Measurements from ENCODE around the gene APBA2.

APBA2 gene

GRCh38 chr15:28881170-28881569 is 4.6 kb upstream of the APBA2 start:
- Histone ChIP-seq H2BK12ac (ENCODE audit: low read length) (no peak overlapping the region), H3K36me3 (replicated peaks in 1 of 2; ENCODE audit: control insufficient read depth in 2 of 2, insufficient read depth in 2 of 2, low read length in 2 of 2) (no peaks in the 10 kb centered on the region), H2BK15ac (ENCODE audit: low read length) (no peak overlapping the region), H2AFZ (ENCODE audit: low read length) (peak overlapping the region; percentile 32), H3K14ac (ENCODE audit: low read length) (no peak overlapping the region), H3K18ac (ENCODE audit: low read length) (peak overlapping the region; percentile 71), H3K23ac (ENCODE audit: low read depth, low read length, poor library complexity) (no peak overlapping the region), H3K27ac (replicated peaks; ENCODE audit: low read length) (no peak overlapping the region), H3K4me3 (ENCODE audit: low read length in 2 of 2) (no peak overlapping the region), H3K4ac (ENCODE audit: low read length) (no peak overlapping the region), H4K91ac (ENCODE audit: low read depth, low read length, poor library complexity) (no peak overlapping the region), H2BK5ac (ENCODE audit: low read length) (no peak overlapping the region), H2BK120ac (ENCODE audit: low read depth, low read length) (no peak overlapping the region), H3K4me2 (ENCODE audit: insufficient read depth, low read length, poor library complexity, severe bottlenecking) (no peak overlapping the region), H3K4me1 (ENCODE audit: control insufficient read depth in 2 of 2, insufficient read depth in 1 of 2, low read depth in 1 of 2, low read length in 2 of 2) (peaks cover 18 to 20% of the 10 kb centered on the region in 2 donors), H3K27me3 (ENCODE audit: control insufficient read depth in 3 of 3, insufficient read depth in 3 of 3, low read depth in 1 of 3, low read length in 3 of 3) (no peaks in the 10 kb centered on the region), H3K9me3 (replicated peaks in 1 of 2; ENCODE audit: control insufficient read depth in 2 of 2, insufficient read depth in 1 of 2, low read depth in 1 of 2, low read length in 2 of 2) (no peaks in the 10 kb centered on the region), H4K8ac (ENCODE audit: low read depth, low read length) (no peak overlapping the region), H2AK5ac (ENCODE audit: low read depth, low read length) (no peak overlapping the region), H3K79me1 (ENCODE audit: low read depth, low read length) (no peaks in the 10 kb centered on the region), H3K9ac (ENCODE audit: low read depth, low read length, poor library complexity) (no peak overlapping the region)
- no peak for DNase-seq (ENCODE audit: low spot score)
- WGBS, 2 donors (ENCODE audit: extremely low coverage in 2 of 2, insufficient read length in 2 of 2, insufficient replicate concordance in 1 of 2), result no CpG with 5 or more reads among the region's 3 CpGs

DNA sequence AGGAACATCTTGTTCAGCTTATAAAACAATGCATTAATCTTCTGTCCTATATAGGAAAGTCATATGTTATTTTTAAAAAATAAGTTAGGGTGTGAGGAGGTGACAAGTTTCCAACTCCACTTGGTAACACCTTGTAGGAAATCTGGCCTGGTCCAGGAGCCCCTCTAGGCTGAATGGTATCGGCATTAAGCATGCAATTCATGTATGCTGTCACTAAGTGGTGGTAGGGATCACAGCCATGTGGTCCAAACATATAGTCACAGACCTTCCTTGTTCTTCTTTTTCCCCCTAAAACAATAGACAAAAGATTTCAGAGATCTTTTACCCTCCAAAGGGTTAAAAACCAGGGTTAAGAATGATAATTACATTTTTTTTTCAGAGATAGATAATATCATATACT is 4.2 kb upstream of the APBA2 start:
- H3K9me3 ChIP-seq (replicated peaks in 1 of 2; ENCODE audit: control insufficient read depth in 2 of 2, insufficient read depth in 1 of 2, low read depth in 1 of 2, low read length in 2 of 2), result no peaks in the 10 kb centered on the region
- H3K27ac ChIP-seq (replicated peaks; ENCODE audit: low read length), result no peak overlapping the region
- no peak overlapping the region for H2BK12ac ChIP-seq (ENCODE audit: low read length)
- H4K8ac ChIP-seq (ENCODE audit: low read depth, low read length), result no peak overlapping the region
- WGBS, 2 donors (ENCODE audit: extremely low coverage in 2 of 2, insufficient read length in 2 of 2, insufficient replicate concordance in 1 of 2), result no CpG with 5 or more reads among the region's 1 CpG
- H3K23ac ChIP-seq (ENCODE audit: low read depth, low read length, poor library complexity), result no peak overlapping the region
- no peak overlapping the region for H3K18ac ChIP-seq (ENCODE audit: low read length)
- DNase-seq (ENCODE audit: low spot score), result no peak
- no peak overlapping the region for H4K91ac ChIP-seq (ENCODE audit: low read depth, low read length, poor library complexity)
- H3K4ac ChIP-seq (ENCODE audit: low read length), result no peak overlapping the region
- H3K27me3 ChIP-seq (ENCODE audit: control insufficient read depth in 3 of 3, insufficient read depth in 3 of 3, low read depth in 1 of 3, low read length in 3 of 3), result no peaks in the 10 kb centered on the region
- H2AK5ac ChIP-seq (ENCODE audit: low read depth, low read length), result no peak overlapping the region
- no peak overlapping the region for H2BK120ac ChIP-seq (ENCODE audit: low read depth, low read length)
- H3K79me1 ChIP-seq (ENCODE audit: low read depth, low read length), result no peaks in the 10 kb centered on the region
- no peak overlapping the region for H3K4me2 ChIP-seq (ENCODE audit: insufficient read depth, low read length, poor library complexity, severe bottlenecking)
- H3K36me3 ChIP-seq (replicated peaks in 1 of 2; ENCODE audit: control insufficient read depth in 2 of 2, insufficient read depth in 2 of 2, low read length in 2 of 2), result no peaks in the 10 kb centered on the region
- H3K9ac ChIP-seq (ENCODE audit: low read depth, low read length, poor library complexity), result no peak overlapping the region
- H2AFZ ChIP-seq (ENCODE audit: low read length), result no peak overlapping the region
- H3K4me3 ChIP-seq (ENCODE audit: low read length in 2 of 2), result no peak overlapping the region
- H2BK5ac ChIP-seq (ENCODE audit: low read length), result no peak overlapping the region
- no peak overlapping the region for H3K14ac ChIP-seq (ENCODE audit: low read length)
- H3K4me1 ChIP-seq (ENCODE audit: control insufficient read depth in 2 of 2, insufficient read depth in 1 of 2, low read depth in 1 of 2, low read length in 2 of 2), result peaks cover 16 to 19% of the 10 kb centered on the region in 2 donors
- H2BK15ac ChIP-seq (ENCODE audit: low read length), result no peak overlapping the region

GRCh38 chr15:28884151-28884940 is 1.4 kb upstream of the APBA2 start:
- Histone ChIP-seq H2BK12ac (ENCODE audit: low read length) (no peak overlapping the region), H3K9ac (ENCODE audit: low read depth, low read length, poor library complexity) (no peak overlapping the region), H2AFZ (ENCODE audit: low read length) (no peak overlapping the region), H3K4me1 (ENCODE audit: control insufficient read depth in 2 of 2, insufficient read depth in 1 of 2, low read depth in 1 of 2, low read length in 2 of 2) (peaks cover 19 to 21% of the 10 kb centered on the region in 2 donors), H3K9me3 (replicated peaks in 1 of 2; ENCODE audit: control insufficient read depth in 2 of 2, insufficient read depth in 1 of 2, low read depth in 1 of 2, low read length in 2 of 2) (no peaks in the 10 kb centered on the region), H2BK5ac (ENCODE audit: low read length) (no peak overlapping the region), H3K23ac (ENCODE audit: low read depth, low read length, poor library complexity) (no peak overlapping the region), H3K79me1 (ENCODE audit: low read depth, low read length) (peaks cover 11% of the 10 kb centered on the region), H3K27me3 (ENCODE audit: control insufficient read depth in 3 of 3, insufficient read depth in 3 of 3, low read depth in 1 of 3, low read length in 3 of 3) (peaks cover 0 to 1% (median 0%) of the 10 kb centered on the region in 3 experiments), H3K18ac (ENCODE audit: low read length) (no peak overlapping the region), H3K36me3 (replicated peaks in 1 of 2; ENCODE audit: control insufficient read depth in 2 of 2, insufficient read depth in 2 of 2, low read length in 2 of 2) (no peaks in the 10 kb centered on the region), H4K91ac (ENCODE audit: low read depth, low read length, poor library complexity) (no peak overlapping the region), H3K27ac (replicated peaks; ENCODE audit: low read length) (no peak overlapping the region), H2BK15ac (ENCODE audit: low read length) (no peak overlapping the region), H4K8ac (ENCODE audit: low read depth, low read length) (no peak overlapping the region), H3K4me2 (ENCODE audit: insufficient read depth, low read length, poor library complexity, severe bottlenecking) (no peak overlapping the region), H2BK120ac (ENCODE audit: low read depth, low read length) (no peak overlapping the region), H2AK5ac (ENCODE audit: low read depth, low read length) (peak overlapping the region; percentile 66), H3K4me3 (ENCODE audit: low read length in 2 of 2) (no peak overlapping the region), H3K4ac (ENCODE audit: low read length) (no peak overlapping the region), H3K14ac (ENCODE audit: low read length) (no peak overlapping the region)
- WGBS, 2 donors (ENCODE audit: extremely low coverage in 2 of 2, insufficient read length in 2 of 2, insufficient replicate concordance in 1 of 2), result no CpG with 5 or more reads among the region's 11 CpGs
- DNase-seq (ENCODE audit: low spot score), result no peak

- Histone ChIP-seq H3K27ac (replicated peaks; ENCODE audit: low read length) (no peak overlapping the region), H3K4me1 (ENCODE audit: control insufficient read depth in 2 of 2, insufficient read depth in 1 of 2, low read depth in 1 of 2, low read length in 2 of 2) (peaks cover 19 to 21% of the 10 kb centered on the region in 2 donors), H4K8ac (ENCODE audit: low read depth, low read length) (peak overlapping the region; percentile 72), H3K4me3 (ENCODE audit: low read length in 2 of 2) (peak overlapping the region; percentile 57 to 90), H3K79me1 (ENCODE audit: low read depth, low read length) (peaks cover 13% of the 10 kb centered on the region), H3K4me2 (ENCODE audit: insufficient read depth, low read length, poor library complexity, severe bottlenecking) (peak overlapping the region; percentile 89), H3K14ac (ENCODE audit: low read length) (peak overlapping the region; percentile 2), H3K27me3 (ENCODE audit: control insufficient read depth in 3 of 3, insufficient read depth in 3 of 3, low read depth in 1 of 3, low read length in 3 of 3) (peaks cover 0 to 1% (median 0%) of the 10 kb centered on the region in 3 experiments), H2BK5ac (ENCODE audit: low read length) (peak overlapping the region; percentile 53), H3K4ac (ENCODE audit: low read length) (peak overlapping the region; percentile 97), H3K9ac (ENCODE audit: low read depth, low read length, poor library complexity) (peak overlapping the region; percentile 86), H2BK15ac (ENCODE audit: low read length) (peak overlapping the region; percentile 99), H3K23ac (ENCODE audit: low read depth, low read length, poor library complexity) (peak overlapping the region; percentile 85), H3K36me3 (replicated peaks in 1 of 2; ENCODE audit: control insufficient read depth in 2 of 2, insufficient read depth in 2 of 2, low read length in 2 of 2) (no peaks in the 10 kb centered on the region), H2BK120ac (ENCODE audit: low read depth, low read length) (peak overlapping the region; percentile 87), H3K18ac (ENCODE audit: low read length) (peak overlapping the region; percentile 96), H2BK12ac (ENCODE audit: low read length) (peak overlapping the region; percentile 46), H2AK5ac (ENCODE audit: low read depth, low read length) (peak overlapping the region; percentile 66), H3K9me3 (replicated peaks in 1 of 2; ENCODE audit: control insufficient read depth in 2 of 2, insufficient read depth in 1 of 2, low read depth in 1 of 2, low read length in 2 of 2) (no peaks in the 10 kb centered on the region), H4K91ac (ENCODE audit: low read depth, low read length, poor library complexity) (peak overlapping the region; percentile 85), H2AFZ (ENCODE audit: low read length) (peak overlapping the region; percentile 97)
- no peak for DNase-seq (ENCODE audit: low spot score)
- WGBS, 2 donors (ENCODE audit: extremely low coverage in 2 of 2, insufficient read length in 2 of 2, insufficient replicate concordance in 1 of 2), result no CpG with 5 or more reads among the region's 31 CpGs
These were observed 595 bp upstream of the APBA2 start for GRCh38 chr15:28885128-28885629.
